NCI-H82 treated with DMSO at 0.1 percent for 48 hours (cell line): ENCODE results near the gene MDGA2.

Experiments
- DNase-seq: peaks from one replicate; lab custom pipeline; 2025; ENCODE audit not compliant: unreplicated experiment; lab: John Stamatoyannopoulos, UW

Gene MDGA2

GRCh38 chr14:47154276-47154797 lies 521.1 kb downstream of the MDGA2 start:
- no peak for DNase-seq

GRCh38 chr14:47153746-47154145 lies 521.7 kb downstream of the MDGA2 start:
- DNase-seq: no peak

GRCh38 chr14:47150267-47150666 lies 525.1 kb downstream of the MDGA2 start:
- DNase-seq: no peak

GRCh38 chr14:47149326-47149725 lies 526.1 kb downstream of the MDGA2 start:
- DNase-seq: no peak

GRCh38 chr14:47148686-47149085 lies 526.7 kb downstream of the MDGA2 start:
- DNase-seq: no peak

GRCh38 chr14:47120645-47121044 lies 554.8 kb downstream of the MDGA2 start:
- DNase-seq: no peak

- DNase-seq: no peak
These were observed 571.6 kb downstream of the MDGA2 start for GRCh38 chr14:47103771-47104170.

- no peak for DNase-seq
These were observed 572.9 kb downstream of the MDGA2 start for GRCh38 chr14:47102472-47102871.

GRCh38 chr14:47085678-47086077 lies 589.7 kb downstream of the MDGA2 start:
- no peak for DNase-seq

GRCh38 chr14:47065326-47065725 lies 610.1 kb downstream of the MDGA2 start:
- no peak for DNase-seq

- no peak for DNase-seq
These were observed 615.4 kb downstream of the MDGA2 start for GRCh38 chr14:47060050-47060449.

- no peak for DNase-seq
These were observed 618.0 kb downstream of the MDGA2 start for GRCh38 chr14:47057364-47057763.

GRCh38 chr14:47044841-47045240 lies 630.6 kb downstream of the MDGA2 start:
- no peak for DNase-seq

- peak; percentile 25 for DNase-seq
These were observed 634.9 kb downstream of the MDGA2 start for GRCh38 chr14:47040550-47040949.

GRCh38 chr14:47039336-47039735 lies 636.1 kb downstream of the MDGA2 start:
- no peak for DNase-seq

- no peak for DNase-seq
These were observed 652.7 kb downstream of the MDGA2 start for GRCh38 chr14:47022721-47023120.

GRCh38 chr14:47020500-47020899 lies 654.9 kb downstream of the MDGA2 start:
- DNase-seq: no peak

- no peak for DNase-seq
These were observed 662.7 kb downstream of the MDGA2 start for GRCh38 chr14:47012533-47013280.

GRCh38 chr14:47009615-47010014 lies 665.8 kb downstream of the MDGA2 start:
- DNase-seq: no peak

GRCh38 chr14:47008732-47009131 lies 666.7 kb downstream of the MDGA2 start:
- no peak for DNase-seq

GRCh38 chr14:46999661-47000060 lies 675.7 kb downstream of the MDGA2 start:
- DNase-seq: no peak

GRCh38 chr14:46989566-46989965 lies 685.8 kb downstream of the MDGA2 start:
- no peak for DNase-seq

- DNase-seq: peak; percentile 6
These were observed 687.1 kb downstream of the MDGA2 start for GRCh38 chr14:46988312-46988711.
